NOMO-1 treated with DMSO at 0.1 percent for 48 hours (cell line): Measurements from ENCODE around the gene DGAT2.

Experiments used
- DNase-seq: peaks from one replicate; lab custom pipeline; 2025; ENCODE audit not compliant: unreplicated experiment; lab: John Stamatoyannopoulos, UW

The DGAT2 gene

DNA sequence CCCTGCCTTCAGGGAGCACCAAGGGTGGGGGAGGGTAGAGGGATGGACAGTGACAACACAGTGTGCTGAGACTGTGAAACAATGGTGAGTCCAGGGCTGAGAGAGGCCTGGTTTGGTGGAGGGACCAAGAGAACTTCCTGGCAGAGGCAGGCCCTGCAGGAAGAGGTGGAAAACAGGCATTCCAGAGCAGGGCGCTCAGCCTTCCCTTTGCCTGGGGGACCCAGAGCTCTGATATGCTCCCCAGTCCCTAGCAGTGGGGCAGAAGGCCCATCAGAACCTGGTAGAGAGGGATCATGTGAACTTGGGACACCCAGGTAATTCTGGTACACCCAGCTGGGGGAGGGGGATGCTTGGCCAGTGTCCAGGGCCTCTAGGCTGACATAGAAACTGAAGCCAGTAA lies 29.2 kb downstream of the DGAT2 start:
- DNase-seq: no peak

DNA sequence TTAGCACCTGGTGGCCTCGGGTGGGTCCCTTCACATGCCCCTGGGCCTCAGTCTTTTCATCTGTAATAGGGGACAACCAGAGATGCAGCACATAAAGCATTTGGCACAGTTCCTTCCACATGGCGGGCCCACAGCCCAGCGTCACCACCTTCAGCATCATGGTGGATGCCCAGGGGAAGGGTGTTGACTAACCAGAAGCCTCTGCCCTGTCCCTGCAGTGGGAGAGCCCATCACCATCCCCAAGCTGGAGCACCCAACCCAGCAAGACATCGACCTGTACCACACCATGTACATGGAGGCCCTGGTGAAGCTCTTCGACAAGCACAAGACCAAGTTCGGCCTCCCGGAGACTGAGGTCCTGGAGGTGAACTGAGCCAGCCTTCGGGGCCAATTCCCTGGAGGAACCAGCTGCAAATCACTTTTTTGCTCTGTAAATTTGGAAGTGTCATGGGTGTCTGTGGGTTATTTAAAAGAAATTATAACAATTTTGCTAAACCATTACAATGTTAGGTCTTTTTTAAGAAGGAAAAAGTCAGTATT lies 31.6 kb downstream of the DGAT2 start:
- no peak for DNase-seq

DNA sequence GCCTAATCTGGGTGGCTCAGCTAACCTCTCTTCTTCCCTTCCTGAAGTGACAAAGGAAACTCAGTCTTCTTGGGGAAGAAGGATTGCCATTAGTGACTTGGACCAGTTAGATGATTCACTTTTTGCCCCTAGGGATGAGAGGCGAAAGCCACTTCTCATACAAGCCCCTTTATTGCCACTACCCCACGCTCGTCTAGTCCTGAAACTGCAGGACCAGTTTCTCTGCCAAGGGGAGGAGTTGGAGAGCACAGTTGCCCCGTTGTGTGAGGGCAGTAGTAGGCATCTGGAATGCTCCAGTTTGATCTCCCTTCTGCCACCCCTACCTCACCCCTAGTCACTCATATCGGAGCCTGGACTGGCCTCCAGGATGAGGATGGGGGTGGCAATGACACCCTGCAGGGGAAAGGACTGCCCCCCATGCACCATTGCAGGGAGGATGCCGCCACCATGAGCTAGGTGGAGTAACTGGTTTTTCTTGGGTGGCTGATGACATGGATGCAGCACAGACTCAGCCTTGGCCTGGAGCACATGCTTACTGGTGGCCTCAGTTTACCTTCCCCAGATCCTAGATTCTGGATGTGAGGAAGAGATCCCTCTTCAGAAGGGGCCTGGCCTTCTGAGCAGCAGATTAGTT lies 32.3 kb downstream of the DGAT2 start:
- no peak for DNase-seq

DNA sequence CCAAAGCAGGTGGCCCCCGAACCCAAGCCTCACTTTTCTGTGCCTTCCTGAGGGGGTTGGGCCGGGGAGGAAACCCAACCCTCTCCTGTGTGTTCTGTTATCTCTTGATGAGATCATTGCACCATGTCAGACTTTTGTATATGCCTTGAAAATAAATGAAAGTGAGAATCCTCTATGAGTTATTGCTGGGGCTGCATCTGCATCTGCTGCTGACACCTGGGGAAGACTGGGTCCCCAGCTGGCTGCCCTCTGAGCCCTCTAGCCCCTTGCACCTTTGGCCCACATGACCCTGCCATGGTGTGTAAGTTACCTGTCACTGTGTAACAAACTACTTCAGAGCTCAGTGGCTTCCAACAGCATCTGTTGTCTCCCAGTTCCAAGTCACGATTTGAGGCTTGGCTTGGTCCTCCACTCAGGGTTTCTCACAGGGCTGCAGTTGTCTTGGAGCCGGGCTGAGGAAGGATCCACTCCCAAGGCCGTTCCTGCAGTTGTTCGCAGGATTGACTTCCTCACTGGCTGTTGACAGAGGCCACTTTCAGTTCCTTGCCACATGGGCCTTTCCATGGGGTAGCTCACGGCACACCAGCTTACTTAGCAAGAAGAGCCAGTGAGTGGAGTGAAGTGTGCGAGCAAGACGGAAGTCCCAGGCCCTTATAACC lies 32.9 kb downstream of the DGAT2 start:
- peak; percentile 54 for DNase-seq

DNA sequence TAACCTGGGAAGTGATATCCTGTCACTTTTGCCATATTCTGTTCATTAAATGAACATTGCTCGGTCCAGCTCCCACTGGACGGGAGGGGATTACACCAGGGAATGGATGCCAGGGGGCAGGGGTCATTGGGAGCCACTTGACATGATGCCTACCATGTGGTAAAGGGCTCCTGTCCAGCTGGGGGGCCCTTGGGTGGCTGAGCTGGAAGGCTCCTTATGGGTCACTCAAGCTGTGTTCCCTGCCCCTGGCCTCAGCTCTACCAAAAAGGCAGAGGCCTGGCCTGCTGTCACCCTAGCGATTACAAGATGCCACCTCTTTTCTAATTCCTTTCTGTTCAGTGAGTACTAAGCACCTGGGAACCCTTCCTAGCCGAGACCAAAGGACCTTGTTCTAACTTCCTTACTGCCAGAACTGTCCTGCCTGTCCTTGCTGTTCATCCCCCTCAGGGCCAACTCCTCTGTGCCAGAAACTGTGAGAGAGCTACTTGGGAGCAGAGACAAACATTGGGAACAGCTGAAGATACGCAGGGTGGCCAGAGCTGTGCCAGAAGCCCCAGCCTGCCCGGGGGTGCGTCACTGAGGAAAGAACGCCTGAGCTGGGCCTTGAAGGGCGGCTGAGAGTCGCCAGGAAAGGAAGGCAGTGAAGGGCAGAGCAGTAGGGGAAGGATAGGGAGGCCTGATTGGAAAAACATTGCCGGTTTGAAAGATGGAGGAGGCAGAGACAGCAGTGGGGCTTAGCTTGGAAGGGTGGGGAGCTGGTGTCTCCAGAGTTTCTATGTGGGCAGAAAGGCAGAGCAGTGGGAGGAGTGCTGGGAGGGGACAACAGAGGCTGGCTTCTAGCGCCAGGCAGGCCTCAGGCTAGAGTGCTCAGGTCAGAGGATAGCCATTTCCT lies 33.7 kb downstream of the DGAT2 start:
- DNase-seq: no peak

DNA sequence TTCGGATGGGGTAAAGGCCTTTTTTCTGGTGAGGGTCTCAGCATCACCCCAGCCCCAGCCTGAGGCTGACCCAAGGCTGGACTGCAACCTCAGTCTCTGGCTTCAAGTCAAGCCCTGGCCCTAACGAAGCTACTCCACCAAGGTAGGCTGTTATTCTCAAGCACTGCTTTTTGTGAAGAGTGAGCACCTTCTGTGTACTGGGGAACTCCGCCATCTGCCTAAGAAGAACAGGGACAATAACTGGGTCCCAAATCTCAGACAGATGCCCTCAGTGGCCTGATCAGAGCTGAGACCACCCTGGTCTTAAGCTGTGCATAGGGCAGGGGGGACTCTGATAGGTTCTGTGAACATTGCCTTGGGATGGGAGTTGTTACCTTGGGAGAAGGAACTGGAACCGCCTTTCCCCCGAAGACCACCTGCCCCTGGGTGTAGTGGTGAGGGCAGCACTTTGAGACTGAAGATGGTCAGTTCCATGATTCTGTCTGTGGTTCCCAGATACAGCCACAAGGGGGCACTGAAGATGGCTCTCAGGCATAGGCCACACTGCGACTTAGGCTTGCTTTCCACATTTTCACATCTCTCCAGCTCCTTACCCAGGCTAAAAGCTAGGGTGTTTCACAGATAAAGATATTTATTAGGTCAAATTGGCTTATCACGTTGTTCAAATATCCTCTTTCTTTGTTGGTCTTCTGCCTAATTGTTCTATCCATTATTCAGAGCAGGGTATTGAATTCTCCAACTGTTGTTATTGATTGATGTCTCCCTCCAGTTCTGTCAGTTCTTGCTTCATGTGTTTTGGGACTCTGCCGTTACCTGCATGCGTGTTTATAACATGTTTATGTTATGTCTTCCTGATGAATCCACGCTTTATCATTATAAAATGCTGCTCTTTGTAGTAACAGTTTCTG lies 34.6 kb downstream of the DGAT2 start:
- peak; percentile 56 for DNase-seq

DNA sequence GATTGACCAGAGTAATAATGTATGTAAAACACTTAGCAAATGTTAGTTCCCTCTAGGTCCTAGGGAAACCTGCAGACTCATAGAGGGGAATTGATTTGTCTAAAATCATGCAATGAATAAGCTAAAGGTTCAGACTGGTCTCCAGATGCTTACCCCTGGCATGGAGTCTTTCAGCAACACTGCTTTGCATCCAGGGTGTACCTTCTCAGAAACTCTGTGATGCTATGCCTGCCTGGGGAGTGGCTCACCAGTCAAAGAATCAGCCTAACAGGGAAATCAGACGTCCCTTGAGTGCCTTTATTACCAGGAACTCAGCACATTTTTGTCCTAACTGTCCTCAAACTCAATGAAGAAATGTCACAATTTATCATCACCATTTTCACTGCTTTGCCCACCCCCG lies 40.5 kb downstream of the DGAT2 start:
- DNase-seq: no peak

DNA sequence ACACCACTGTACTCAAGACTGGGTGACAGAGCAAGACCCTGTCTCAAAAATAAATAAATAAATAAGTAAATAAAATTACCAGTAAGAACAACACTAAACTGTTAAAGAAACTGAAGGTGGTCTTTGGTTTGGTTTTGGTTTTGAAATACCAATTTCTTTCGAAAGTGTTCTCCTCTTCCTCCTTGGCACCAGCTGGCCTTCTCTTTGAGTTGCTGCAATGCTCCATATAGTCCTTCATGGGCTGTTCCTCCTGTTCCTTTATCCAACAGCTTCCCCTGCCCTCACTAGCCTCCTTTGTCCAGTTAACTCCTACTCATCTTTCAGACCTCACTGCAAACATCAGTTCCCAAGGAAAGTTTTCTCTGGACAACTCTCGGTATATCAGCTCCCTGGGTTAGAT lies 41.4 kb downstream of the DGAT2 start:
- peak; percentile 29 for DNase-seq

DNA sequence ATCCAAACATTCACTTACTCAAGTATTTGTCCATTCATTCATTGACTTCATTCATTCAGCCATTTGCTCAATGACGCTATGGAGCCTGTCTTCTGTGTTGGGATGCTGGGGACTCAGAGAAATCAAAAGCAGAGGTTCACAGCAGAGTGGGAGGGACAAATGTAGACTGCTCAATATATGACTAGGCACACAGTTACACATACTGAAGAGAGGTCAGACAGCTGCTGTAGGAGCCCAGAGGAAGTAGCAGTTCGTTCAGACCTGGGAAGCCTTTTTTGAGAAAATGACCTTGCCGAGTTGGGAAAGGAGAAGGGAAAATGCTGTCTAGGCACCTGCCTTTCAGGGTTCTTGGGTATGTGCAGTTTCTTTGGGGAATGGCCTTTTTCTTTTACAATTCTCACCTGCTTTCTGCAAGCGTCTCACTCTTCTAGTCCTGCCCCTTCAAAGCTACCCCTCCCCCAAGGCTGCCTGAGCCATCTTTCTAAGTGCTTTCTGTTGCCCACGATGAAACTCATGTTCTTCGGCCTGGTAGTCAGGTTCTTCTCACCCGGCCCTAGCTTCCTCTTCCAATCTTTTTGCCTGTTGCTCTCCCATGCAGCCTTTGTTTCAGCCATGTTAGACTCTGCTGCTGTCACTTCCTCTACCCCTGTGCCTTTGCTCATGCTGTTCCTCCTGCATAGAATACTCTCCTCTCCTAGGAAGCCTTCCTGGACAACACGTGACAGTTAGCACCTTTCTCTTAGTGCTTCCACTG lies 42.2 kb downstream of the DGAT2 start:
- DNase-seq: peak; percentile 69

DNA sequence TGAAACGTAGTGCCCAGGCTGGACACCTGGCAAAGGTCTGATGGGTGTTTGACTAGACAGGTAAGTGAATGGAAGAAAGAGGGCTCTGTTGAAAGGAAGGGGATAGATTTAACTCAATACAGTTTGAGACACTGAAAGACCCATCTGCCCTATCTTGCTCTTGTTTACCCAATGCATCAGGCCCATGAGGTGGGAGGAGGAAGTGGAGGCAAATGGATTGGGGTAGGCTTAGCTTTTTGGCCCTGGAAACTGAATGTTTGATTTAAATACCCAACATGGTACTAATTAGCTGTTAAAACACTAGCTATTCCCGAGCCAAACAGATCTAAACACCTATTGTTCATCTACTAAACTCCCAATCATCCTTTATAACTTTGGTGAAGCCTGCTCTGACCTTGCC lies 42.9 kb downstream of the DGAT2 start:
- no peak for DNase-seq

DNA sequence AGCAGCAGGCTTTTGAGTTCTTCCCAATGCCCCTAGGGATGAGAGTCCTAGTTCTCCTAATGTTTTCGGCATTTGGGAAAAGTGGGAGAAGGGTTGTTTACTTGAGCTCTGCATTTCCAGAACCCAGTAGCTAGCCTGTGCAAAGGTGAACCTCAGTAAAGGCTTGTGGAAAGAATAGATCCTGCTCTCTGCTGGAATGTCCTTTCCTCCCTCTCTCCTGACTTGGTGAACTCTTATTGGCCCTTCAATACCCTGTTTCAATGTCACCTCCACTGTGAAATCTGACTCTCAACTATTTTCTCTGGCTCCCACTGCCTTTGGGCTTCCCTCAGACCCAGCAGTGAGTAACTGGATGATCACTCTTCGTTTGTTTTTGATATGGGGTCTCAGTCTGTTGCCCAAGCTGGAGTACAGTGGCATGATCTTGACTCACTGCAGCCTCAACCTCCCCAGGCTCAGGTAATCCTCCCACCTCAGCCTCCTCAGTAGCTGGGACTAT lies 44.0 kb downstream of the DGAT2 start:
- DNase-seq: no peak

DNA sequence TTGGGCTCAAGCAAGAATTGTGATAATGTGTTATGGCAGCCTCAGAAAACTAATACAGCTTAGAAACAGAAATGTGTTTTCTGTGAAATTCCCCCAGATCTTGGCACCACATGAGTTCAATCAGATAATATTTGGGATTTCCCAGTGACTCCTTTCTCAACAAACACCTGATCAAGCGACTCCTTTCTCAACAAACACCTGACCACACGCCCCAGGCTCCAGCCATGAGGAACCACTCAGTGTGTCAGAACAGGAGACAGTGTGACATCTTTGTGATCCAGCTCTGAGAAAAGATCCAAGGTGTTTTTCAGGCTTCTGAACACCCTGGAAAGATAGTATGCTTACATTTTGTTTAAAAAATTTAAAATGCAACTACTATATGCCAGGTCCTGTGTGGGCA lies 44.5 kb downstream of the DGAT2 start:
- no peak for DNase-seq

DNA sequence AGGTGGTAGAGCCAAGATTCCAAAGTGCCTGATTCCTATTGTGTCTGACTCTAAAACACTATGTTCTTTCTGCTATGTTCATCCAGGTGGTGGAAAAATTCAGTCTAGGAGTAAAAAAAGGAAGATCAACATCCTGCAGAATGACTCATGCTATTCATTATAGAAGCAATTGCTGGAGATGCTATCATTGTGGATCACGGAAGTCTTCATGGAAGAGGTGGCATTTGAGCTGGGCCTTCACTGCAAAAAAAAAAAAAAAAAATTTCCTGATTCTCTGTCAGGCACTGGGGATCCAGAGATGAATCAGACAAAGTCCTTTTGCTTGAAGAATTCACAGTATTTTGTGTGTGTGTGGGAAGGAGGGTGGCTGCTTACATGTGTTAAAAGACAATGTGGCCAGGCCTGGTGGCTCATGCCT lies 45.1 kb downstream of the DGAT2 start:
- no peak for DNase-seq

DNA sequence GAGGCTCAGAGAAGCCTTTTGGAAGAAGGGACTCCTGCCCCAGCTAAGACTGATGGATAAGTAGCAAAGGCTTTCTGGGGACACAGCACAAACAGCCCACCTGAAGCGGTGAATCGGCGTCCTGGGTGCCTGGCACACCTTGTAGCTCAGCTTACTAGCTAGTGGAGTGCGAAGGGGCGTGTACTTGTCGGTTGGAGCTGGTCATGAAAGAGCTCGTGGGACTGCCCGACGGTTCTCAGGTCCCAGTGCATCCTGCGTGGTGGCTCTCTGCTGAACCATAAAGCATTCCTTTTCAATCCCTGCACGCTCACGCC lies 45.7 kb downstream of the DGAT2 start:
- DNase-seq: peak; percentile 81

DNA sequence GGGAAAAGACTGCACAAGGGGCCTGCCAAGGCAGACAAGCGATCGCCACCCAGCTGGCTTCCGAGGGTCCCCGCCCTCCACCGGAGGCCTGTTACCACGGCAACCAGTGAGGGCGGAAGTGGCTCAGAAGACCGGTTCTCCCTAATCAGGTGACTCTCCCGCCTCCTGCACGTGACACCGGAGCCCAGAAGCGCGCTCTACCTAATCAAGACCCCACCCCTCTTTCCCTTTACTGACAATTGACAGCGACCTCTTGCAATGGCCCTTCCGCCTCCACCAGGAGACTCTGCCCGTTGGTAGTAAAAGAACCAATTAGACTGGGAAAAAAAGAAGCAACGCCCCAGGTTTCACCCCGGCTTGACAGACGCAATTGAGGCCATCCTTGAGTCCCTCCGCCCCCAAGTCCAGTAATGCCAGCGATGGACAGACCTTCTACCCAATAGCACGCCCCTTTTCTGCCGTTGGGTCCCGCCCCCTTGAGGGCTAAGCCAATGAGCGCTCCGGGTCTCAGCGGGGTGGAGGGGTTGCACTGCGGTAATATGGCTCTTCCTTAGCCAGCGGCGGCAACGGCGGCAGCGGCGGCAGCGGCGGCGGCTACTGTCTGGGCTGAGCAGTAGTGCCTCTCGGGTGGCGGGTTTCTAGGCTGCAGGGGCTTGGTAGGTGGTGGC lies 46.2 kb downstream of the DGAT2 start, which contains the start of gene UVRAG:
UVRAG (plus strand) TSS at position 534 of the 668 bp plus-strand sequence. CDS start 198 bp downstream, outside the sequence.
- peak; percentile 99 for DNase-seq

DNA sequence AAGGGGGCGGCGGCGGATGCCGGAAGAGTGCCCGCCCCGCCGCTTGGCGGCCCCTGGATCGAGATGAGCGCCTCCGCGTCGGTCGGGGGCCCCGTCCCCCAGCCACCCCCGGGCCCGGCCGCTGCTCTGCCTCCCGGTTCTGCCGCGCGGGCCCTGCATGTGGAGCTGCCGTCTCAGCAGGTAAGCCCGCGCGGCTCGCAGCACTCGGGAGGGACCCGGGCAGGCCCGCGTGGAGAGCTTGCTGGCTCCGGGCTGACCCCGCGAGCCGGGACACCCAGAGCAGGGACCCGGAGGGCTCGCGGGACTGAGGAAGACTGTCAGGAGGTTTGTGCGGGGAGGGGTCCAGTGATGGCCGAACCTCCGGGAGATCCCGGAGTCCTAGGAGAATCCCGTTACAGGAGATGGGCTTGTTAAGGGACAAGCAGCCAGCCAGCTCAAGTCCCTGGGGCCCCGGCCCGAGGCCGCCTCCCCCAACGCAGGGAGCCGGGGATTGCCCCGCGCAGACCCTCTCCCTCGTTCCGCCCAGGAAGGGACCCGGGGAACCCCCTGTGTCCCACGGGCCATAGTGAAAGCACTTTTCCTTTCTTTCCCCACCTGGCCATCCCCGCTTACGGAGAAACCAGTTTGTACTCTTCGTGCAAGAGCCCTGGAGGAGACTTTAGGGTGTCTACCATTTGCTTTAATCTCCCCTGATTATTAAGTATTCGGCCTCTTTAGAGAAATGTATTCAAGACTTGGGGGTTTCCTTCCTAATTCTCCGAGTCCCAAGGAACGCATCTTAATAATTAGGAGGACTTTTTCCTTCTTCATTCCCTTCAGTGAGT lies 47.0 kb downstream of the DGAT2 start:
- DNase-seq: peak; percentile 32

DNA sequence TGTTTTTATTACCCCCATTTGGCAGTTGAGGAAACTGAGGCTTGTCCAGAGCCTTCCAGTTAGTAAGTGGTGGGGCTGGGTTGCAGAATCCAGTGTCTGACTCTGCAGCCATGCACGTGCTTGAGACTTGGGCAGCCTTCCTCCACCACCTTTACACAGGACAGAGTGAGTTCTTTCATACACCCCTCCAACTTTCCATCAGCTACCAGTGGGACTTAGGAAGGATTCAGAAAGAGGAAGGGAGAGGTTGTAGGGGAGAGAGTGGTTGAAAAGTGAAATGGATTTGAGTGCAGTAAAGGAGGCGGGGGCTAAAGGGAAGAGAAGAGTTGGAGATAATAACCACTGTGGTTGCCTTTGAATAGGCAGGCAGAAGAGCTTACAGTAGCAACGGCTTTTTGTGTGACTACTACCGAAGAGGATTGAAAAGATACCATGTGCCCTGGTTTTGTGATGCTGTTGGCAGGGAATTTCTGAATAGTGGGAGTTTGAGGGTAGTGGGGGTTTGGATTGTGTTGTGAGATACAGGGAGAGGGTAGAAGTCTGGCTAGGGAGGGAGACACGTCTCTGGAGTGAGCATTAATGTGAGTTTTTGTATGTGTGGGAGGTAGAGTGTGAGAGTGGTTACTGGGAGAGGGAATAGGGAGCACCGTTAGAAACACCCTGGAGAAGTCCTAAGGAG lies 48.1 kb downstream of the DGAT2 start:
- peak; percentile 45 for DNase-seq

DNA sequence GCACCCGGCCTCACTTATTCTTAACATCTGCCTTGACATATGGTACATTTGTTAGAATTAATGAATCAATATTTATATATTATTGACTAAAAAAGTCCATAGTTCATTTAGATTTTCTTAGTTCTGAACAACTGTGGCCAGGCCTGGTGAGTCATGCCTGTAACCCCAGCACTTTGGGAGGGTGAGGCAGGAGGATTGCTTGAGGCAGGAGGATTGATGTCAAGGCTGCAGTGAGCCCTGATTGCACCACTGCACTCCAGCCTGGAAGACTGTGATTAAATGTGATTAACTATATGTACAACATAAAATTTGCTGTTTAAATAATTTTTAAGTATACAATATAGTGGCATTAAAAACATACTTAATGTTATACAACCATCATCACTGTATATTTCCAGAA lies 52.1 kb downstream of the DGAT2 start:
- DNase-seq: no peak
